ENCODE measurements around the gene LRRC9. TPM values are rescaled to one million over a fixed set of nuclear protein-coding genes. Genes with fewer than 3 reads are reported as not detected.
"Not testable (repeated sequence)": the region's sequence is repeated elsewhere in the genome, so short reads cannot be mapped to it uniquely, and the experiment has no call there.

Gene LRRC9
- total RNA-seq, 1 donor from 2014 or later = not detected

DNA sequence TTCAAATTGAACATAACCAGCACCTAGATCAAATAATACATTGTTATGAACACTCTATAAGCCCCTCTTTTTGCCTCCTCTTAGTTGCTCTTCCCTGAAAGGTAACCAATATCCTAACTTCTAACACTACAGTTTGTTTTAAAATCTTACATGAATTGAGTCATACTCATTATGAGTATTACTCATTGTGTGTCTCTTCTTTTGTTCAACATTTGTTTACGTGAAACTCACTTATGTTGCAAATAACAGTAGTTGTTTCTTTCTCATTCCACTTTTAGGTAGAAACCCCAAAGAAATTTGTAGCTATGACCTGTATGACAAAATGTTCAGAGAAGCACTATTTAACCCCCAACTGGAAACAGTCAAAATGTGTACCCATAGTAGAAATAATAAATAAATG, 6.6 kb downstream of the LRRC9 start:
- intact Hi-C loops (cut with DNase I) = no loop called here
- Histone ChIP-seq H3K27ac (no peak overlapping the region), H3K4me3 (no peak overlapping the region), H3K27me3 (ENCODE audit: low read depth) (no peaks in the 10 kb centered on the region), H3K9me3 (no peaks in the 10 kb centered on the region), H3K36me3 (no peaks in the 10 kb centered on the region), H3K4me1 (no peaks in the 10 kb centered on the region)
- TF ChIP-seq, protein P1, sequence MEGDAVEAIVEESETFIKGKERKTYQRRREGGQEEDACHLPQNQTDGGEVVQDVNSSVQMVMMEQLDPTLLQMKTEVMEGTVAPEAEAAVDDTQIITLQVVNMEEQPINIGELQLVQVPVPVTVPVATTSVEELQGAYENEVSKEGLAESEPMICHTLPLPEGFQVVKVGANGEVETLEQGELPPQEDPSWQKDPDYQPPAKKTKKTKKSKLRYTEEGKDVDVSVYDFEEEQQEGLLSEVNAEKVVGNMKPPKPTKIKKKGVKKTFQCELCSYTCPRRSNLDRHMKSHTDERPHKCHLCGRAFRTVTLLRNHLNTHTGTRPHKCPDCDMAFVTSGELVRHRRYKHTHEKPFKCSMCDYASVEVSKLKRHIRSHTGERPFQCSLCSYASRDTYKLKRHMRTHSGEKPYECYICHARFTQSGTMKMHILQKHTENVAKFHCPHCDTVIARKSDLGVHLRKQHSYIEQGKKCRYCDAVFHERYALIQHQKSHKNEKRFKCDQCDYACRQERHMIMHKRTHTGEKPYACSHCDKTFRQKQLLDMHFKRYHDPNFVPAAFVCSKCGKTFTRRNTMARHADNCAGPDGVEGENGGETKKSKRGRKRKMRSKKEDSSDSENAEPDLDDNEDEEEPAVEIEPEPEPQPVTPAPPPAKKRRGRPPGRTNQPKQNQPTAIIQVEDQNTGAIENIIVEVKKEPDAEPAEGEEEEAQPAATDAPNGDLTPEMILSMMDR (IDR thresholded peaks at IDR 0.05) = no peak
- DNase-seq = no peak
- no peak for ATAC-seq

DNA sequence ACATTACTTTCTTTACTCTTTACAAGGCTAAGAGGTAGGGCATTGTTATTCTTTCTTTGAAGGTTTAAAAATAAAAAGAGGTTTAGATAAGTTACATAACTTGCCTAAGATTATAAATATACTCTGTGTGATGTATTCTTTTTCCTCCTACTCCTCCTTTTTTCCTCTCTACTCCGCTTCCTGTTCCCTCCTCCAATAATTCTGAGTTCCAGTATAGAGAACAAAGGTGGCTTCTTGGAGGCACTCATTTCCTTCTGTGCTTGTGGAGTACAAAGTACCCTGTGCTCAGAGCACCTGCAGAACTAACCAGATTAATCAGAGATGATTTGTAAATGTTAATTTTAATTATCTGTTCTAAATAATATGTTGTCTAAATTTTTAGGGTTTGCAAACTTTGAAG, 11.3 kb downstream of the LRRC9 start:
- DNase-seq = no peak

DNA sequence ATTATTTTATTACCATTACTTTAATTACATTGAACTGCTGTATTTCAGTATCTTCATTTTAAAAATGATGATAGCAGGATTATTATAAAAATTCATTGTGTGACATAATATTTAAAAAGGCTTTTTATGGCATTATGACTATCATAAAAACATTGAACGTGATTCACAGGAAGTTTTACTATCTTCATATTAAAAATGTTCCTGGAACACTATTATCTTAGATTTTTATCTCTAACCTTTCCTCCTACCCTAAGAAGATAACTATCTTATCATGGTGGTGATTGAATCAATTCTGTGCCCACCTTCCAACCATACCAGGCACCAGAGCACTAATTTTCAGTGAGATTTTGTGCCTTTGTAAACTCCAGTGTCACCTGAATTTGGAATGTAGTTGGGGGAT, 16.2 kb downstream of the LRRC9 start:
- Histone ChIP-seq H3K27ac (no peak overlapping the region), H3K36me3 (no peaks in the 10 kb centered on the region), H3K27me3 (ENCODE audit: low read depth) (no peaks in the 10 kb centered on the region), H3K4me3 (no peak overlapping the region), H3K9me3 (no peaks in the 10 kb centered on the region), H3K4me1 (no peaks in the 10 kb centered on the region)
- intact Hi-C loops (cut with DNase I) = no loop called here
- TF ChIP-seq, protein P1 (IDR thresholded peaks at IDR 0.05) = no peak
- DNase-seq (no peak), ATAC-seq (no peak)

More for the DNA sequence above, 11.3 kb downstream of the LRRC9 start:
- Histone ChIP-seq H3K36me3 (no peaks in the 10 kb centered on the region), H3K27ac (no peak overlapping the region), H3K4me3 (no peak overlapping the region), H3K9me3 (no peaks in the 10 kb centered on the region), H3K27me3 (ENCODE audit: low read depth) (no peaks in the 10 kb centered on the region), H3K4me1 (no peaks in the 10 kb centered on the region)
- no peak for ATAC-seq
- intact Hi-C loops (cut with DNase I) = no loop called here
- TF ChIP-seq, protein P1 (IDR thresholded peaks at IDR 0.05) = no peak

DNA sequence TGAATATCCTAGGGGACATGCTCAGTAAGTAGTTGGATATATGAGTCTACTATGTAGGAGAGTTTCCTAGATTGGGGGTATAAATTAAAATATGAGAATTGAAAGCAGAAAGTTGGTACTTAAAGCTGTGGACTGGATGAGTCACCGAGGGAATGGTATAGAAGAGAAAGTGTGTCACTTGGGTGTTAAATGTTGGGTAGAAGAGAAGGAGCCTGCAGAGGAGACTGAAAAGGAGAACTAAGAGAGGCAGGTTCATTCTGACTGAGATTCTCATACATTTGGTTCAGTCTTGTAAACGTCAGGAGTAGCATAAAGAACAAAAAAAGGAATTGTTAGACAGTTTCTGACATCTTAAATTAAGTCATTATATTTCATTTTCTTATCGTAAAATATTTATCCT, 19.9 kb downstream of the LRRC9 start:
- H3K36me3 ChIP-seq = no peaks in the 10 kb centered on the region
- H3K4me3 ChIP-seq = no peak overlapping the region
- H3K9me3 ChIP-seq = no peaks in the 10 kb centered on the region
- H3K4me1 ChIP-seq = no peaks in the 10 kb centered on the region
- no peaks in the 10 kb centered on the region for H3K27me3 ChIP-seq (ENCODE audit: low read depth)
- ATAC-seq (no peak), DNase-seq (no peak)
- H3K27ac ChIP-seq = no peak overlapping the region
- TF ChIP-seq, protein P1 (IDR thresholded peaks at IDR 0.05) = no peak
- intact Hi-C loops (cut with DNase I) = no loop called here

DNA sequence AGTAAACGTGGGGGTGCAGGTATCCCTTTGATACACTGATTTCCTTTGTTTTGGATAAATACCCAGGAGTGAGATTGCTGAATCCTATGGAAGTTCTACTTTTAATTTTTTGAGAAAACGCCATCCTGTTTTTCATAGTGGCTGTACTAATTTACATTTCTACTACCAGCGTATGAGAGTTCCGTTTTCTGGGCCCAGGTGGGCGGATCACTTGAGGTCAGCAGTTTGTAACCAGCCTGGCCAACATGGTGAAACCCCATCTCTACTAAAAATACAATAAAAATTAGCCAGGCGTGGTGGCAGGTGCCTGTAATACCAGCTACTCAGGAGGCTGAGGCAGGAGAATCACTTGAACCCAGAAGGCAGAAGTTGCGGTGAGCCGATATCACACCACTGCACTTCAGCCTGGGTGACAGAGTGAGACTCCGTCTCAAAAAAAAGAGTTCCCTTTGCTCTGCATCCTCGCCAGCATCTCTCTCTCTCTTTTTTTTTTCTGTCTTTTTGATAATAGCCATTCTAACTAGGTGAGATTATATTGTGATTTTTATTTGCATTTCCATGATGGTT, 22.4 kb downstream of the LRRC9 start:
- DNase-seq; H3K4me1 ChIP-seq; H3K27me3 ChIP-seq (ENCODE audit: low read depth); ATAC-seq; H3K9me3 ChIP-seq; H3K27ac ChIP-seq; intact Hi-C loops (cut with DNase I); H3K36me3 ChIP-seq; H3K4me3 ChIP-seq: not testable (repeated sequence)

DNA sequence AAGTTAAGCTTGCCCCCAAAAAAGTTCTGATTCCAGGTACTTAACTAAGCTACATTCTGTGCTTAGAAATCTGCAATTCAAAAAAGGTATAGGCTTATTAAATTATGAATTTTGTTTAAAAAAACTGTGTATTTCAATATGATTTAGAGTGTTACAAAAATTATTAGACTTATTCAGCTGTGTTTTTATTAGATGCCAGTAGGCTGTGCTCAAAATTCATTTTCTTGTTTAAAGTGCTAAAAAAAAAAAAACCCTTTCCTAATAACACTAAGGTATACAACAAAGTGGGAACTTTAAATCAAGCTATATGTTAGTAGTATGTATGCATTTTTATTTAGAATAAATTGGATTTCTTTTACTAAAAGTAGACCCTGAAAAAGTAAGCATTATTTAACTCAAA, 25.0 kb downstream of the LRRC9 start:
- Histone ChIP-seq H3K36me3 (no peaks in the 10 kb centered on the region), H3K4me3 (no peak overlapping the region), H3K27me3 (ENCODE audit: low read depth) (no peaks in the 10 kb centered on the region), H3K4me1 (no peaks in the 10 kb centered on the region), H3K27ac (no peak overlapping the region), H3K9me3 (no peaks in the 10 kb centered on the region)
- no peak for ATAC-seq
- TF ChIP-seq, protein P1 (IDR thresholded peaks at IDR 0.05) = no peak
- no peak for DNase-seq
- intact Hi-C loops (cut with DNase I) = no loop called here

DNA sequence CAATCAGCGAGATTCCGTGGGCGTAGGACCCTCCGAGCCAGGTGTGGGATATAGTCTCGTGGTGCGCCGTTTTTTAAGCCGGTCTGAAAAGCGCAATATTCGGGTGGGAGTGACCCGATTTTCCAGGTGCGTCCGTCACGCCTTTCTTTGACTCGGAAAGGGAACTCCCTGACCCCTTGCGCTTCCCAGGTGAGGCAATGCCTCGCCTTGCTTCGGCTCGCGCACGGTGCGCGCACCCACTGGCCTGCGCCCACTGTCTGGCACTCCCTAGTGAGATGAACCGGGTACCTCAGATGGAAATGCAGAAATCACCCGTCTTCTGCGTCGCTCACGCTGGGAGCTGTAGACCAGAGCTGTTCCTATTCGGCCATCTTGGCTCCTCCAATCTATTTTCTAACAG, 32.2 kb downstream of the LRRC9 start:
- H3K4me3 ChIP-seq; H3K4me1 ChIP-seq; H3K27ac ChIP-seq; DNase-seq; H3K36me3 ChIP-seq; H3K27me3 ChIP-seq (ENCODE audit: low read depth); intact Hi-C loops (cut with DNase I); ATAC-seq: not testable (repeated sequence)
- H3K9me3 ChIP-seq = peaks cover 14% of the 10 kb centered on the region

DNA sequence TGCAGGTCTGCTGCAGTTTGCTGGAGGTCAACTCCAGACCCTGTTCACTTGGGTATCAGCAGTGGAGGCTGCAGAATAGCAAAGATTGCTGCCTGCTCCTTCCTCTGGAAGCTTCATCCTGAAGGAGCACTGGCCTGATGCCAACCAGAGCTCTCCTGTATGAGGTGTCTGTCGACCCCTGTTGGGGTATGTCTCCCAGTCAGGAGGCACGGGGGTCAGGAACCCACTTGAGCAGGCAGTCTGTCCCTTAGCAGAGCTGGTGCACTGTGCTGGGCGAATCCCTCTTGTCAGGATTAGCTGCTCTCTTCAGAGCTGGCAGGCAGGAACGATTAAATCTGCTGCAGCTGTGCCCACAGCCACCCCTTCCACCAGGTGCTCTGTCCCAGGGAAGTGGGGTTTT, 37.9 kb downstream of the LRRC9 start:
- H3K4me3 ChIP-seq; DNase-seq; intact Hi-C loops (cut with DNase I): not testable (repeated sequence)

More for the DNA sequence above, 37.9 kb downstream of the LRRC9 start:
- ATAC-seq; H3K27ac ChIP-seq; H3K4me1 ChIP-seq; H3K27me3 ChIP-seq (ENCODE audit: low read depth); H3K36me3 ChIP-seq: not testable (repeated sequence)
- peaks cover 14% of the 10 kb centered on the region for H3K9me3 ChIP-seq

Data from lower lobe of right lung (tissue), 2 donors.